ENCODE data around the gene MED22.

DNA sequence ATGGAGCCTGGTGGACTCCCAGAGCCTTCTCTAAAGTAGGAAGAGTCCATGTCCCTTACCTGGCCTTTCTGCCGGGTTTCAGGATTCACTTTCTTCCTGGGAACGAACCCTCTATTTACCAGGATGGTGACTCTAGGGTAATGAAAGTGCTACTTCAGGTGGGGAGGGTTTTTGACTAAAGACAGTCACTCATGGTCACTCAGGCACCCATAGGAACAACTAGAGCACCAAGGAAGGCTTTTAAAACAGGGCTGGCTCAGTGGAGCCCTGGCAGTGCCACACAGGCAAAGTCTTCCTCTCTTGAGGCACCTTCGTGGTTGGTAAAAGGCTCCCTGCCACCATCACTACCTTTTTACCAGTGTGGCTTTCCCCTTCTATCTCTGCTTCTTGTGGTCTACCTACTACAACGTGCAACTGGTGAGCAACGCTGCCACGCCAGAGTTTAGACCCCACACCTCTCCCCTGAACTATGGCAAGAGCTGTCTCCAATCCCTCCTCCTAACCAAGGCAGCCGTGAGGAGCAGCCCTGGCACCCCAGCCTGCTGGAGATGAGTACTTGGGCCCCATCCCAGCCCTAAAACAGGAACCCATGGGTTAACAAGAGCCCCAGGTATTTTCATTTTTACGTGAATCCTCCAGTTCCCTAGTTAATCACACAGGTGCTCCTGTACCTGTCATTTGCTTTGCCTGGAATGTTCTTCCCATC, 4.9 kb upstream of the MED22 start:
- no peak for TF ChIP-seq EP300 (IDR thresholded peaks at IDR 0.05; ENCODE audit: borderline replicate concordance)
- TF ChIP-seq CEBPB (IDR thresholded peaks at IDR 0.05): no peak
- TF ChIP-seq, protein P1, sequence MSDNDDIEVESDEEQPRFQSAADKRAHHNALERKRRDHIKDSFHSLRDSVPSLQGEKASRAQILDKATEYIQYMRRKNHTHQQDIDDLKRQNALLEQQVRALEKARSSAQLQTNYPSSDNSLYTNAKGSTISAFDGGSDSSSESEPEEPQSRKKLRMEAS (IDR thresholded peaks at IDR 0.05): no peak
- TF ChIP-seq EGR1 (IDR thresholded peaks at IDR 0.05): no peak
- TF ChIP-seq ZBTB7A (IDR thresholded peaks at IDR 0.05; ENCODE audit: low read depth): no peak
- TF ChIP-seq NFIC (IDR thresholded peaks at IDR 0.05): no peak
- TF ChIP-seq USF1 (IDR thresholded peaks at IDR 0.05): no peak
